HG03565 (cell line): Measurements from ENCODE around the gene MRTFA.
"Not testable (repeated sequence)": the region's sequence is repeated elsewhere in the genome, so short reads cannot be mapped to it uniquely, and the experiment has no call there.

Experiments
- ATAC-seq: cut with Tn5 transposase; IDR thresholded peaks from one replicate; pipeline ENCODE4 v1.9.1; 2021; ENCODE audit warnings: mild to moderate bottlenecking, moderate library complexity; ENCODE audit not compliant: unreplicated experiment

Gene MRTFA

DNA sequence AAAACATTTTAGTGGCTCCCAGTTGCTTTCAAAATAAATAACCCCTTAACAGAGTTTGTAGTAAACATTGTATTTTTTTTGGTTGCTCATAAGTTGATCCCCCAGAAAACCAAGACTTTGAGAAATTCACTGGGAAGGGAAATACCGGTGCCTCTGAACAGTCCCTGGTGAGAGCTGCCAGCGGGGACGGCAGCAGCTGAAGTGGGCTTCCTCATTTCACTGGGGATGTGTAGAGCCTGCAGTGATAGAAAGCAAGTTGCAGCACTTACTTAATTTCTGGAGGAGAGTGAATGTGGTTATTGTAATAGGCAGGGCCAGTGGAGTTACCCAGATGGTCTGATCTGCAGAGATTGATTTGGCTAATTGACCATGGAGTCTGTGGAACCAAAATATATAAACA, 24.2 kb upstream of the MRTFA start:
- ATAC-seq = no peak

DNA sequence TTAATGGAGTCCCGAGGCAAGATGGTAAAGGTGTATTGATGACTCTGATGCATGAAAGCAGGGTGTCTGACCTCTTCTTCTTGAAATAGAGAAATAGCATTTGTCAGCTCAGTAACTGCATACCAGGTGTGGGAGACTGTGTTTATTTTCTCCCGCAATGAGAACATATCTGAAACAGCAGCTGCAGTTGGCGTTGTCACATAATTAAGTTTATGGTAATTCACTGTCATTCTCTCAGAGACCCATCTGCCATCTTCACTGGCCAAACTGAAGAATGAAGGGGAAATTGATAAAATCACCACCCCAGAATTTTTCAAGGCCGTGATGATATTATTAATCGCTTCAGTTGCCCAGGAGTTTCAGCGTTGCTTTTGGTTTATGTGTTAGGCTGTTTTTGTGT, 22.6 kb upstream of the MRTFA start:
- no peak for ATAC-seq

DNA sequence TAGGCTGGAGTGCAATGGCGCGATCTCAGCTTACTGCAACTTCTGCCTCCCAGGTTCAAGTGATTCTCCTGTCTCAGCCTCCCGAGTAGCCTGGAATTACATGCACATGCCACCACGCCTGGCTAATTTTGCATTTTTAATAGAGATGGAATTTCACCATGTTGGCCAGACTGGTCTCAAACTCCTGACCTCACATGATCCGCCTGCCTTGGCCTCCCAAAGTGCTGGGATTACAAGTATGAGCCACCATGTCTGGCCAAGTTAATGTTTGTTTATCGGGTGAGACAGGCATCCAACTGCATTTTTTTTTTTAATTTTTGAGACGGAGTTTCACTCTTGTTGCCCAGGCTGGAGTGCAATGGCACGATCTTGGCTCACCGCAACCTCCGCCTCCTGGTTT, 20.1 kb upstream of the MRTFA start:
- not testable (repeated sequence) for ATAC-seq

DNA sequence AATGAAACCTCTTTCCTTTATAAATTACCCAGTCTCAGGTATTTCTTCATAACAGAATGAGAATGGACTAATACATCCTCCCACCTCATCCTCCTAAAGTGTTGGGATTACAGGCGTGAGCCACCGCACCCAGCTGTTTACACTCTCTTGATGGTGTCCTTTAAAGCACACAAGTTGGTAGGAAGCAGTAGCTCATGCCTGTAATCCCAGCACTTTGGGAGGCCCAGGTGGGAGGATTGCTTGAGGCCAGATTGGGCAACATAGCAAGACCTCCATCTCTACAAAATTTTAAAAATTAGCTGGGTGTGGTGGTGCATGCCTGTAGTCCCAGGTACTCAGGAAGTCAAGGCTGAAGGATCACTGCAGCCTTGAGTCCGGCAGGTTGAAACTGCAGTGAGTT, 19.4 kb upstream of the MRTFA start:
- ATAC-seq = not testable (repeated sequence)

DNA sequence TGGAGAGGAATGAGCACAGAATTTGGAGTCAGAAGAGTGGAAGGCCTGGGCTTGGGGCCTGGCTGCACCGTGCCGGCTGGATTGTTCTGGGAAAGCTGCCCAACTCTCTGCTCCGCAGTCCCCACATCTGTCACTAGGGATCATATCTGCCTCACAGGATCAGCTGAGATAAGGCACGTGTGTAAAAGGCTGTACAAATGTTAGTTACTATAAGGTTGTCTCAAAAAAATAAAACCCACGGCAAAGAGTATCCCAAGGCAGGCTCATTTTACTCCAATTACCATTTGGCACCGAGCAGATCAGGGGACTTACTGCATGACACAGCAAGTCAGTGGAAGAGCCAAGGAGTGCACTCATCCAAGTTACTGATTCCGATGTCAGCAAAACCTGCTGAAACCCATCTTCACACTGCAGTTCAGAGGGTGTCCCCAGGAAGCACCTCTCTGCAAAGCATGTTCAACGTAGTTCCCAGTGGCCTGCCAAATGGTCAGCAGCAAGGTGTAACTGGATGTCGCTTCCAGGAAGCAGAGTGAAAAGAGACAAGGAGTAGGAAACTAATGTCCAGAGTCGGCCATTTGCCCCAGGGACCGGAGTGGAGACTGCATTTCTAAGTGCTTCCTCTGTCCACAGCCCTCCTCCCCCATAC, 18.1 kb upstream of the MRTFA start:
- ATAC-seq = no peak

DNA sequence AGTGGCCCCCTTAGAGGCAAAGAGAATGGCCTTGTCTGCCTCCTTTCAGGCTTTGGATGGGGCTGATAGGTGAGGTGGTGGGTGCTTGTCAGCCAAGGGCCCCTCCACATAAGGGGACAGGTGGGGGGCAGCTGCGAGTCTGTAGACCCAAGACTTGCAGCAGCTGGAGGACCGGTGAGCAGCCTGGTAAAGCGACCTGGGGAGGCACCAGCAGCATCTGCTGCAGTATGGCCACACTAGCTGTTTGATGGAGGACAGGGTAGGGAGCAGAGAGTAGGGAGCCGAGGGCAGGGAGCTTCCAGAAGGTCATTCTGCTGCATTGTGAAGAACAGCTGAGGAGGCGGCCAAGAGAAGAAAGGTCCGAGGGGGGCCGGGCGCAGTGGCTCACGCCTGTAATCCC, 16.8 kb upstream of the MRTFA start:
- no peak for ATAC-seq

DNA sequence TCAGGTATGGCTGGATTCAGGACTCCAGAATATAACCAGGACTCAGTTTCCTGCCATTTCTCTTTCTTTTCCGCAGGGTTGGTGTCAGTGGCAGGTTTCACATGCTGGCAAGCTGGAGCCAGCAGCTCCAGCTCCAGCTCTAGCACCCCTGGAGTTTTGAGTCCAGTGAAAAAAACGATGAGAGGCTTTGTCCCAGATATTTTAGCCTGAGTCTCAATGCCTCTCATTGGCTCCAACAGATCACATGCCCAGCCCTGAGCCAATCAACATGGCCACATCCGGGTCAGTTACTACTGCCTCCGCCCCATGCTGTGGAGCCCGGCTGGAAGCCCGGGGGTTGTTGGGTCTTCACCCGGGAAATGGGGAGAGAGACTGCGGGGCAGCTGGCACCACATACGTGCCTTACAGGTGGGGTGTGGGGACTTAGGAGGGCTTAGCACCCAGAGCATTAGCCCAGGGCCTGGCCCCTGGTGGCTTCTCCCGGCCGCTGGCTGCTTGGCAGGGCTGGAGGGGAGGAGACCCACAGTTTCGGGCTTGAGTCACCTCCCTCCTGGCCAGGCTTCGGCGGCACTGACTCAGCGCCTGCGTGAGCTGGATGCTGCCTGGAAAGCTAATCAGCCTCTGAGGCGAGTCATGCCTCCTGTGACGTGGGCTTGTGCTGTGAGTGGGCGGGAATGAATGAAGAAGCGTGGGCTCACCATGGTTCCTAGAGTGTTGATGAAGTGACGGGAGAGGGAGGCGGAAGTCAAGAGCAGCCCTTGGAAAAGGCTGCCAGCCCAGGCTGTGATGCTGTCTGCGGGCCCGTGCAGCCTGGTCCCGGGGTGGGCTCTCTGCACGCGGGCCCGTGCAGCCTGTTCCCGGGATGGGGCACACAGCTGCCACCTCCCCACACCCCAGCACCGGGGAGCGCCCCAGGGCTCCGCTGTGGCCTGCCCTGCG, 15.3 kb upstream of the MRTFA start:
- peak; percentile 62 for ATAC-seq

DNA sequence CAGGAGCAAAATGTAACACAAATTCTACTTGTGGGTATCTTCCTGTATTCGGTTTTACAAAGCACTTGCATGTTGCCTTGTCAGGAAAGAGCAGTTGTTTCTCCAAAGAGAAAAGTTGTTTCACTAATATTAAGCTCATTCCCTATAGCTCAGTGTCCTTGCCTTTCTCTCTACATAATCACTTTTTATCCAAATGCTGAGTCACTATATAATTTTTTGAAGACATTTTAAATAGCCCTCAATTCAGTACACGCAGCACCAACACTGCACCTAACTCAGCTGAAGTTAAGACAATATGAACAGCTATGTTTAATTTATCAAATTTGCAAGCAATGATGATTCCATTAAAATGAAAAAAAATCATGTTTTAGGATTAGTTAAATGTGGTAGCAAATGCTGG, 14.5 kb upstream of the MRTFA start:
- no peak for ATAC-seq

DNA sequence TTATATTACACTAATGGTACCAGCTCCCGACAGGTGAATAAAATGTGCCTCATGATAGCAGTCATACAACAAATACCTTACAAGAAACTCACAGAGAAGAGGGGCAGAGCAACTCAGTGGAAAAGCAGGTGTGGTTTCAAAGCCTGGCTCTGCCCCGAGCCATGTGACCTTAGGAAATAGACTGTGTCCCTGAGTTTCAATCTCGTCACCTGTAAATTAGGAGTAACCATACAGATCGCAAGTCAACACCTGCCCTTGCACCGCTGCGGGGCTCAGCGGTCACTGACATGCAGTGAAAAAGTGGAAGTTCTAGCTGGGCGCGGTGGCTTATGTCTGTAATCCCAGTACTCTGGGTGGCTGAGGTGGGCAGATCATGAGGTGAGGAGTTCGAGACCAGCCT, 11.9 kb upstream of the MRTFA start:
- no peak for ATAC-seq

DNA sequence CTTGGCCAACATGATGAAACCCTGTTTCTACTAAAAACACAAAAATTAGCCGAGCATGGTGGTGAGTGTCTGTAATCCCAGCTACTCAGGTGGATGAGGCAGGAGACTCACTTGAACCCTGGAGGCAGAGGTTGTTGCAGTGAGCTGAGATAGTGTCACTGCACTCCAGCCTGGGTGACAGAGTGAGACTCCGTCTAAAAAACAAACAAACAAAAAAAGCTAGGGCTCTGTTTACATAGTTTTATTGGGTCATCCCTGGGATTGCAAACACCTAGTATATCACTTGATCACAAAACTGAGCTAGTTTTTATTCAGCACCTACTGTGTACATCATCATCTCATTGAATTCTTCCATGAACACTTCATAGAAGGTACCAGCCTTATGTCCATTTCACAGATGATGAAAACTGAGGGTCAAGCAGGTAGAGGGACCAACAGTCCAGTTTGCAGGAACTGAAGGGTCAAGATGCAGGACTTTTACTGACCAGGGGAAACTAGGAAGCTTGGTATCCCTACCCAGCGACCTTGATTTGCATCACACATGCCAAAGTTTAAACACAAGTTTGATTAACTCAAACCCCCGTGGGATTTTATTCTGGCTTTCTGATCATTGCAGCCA, 9.2 kb upstream of the MRTFA start:
- ATAC-seq = no peak

DNA sequence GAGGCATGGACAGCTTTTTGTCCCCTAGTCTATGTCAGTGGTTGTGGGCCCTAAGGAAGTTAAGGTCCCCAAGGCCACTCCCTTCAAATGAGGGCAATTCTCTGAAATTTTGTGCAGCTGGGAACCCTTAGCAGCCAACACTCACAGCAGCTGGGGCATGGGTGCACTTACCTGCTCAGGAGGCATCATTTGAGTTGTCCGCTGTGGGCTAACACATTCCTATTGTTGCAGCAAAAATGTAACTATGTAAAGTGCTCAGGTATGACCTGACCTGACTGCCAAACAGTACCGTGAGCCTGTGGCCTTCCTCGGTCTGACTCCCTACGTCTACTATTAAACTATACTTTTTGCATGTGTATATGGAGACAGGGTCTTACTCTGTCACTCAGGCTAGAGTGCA, 5.8 kb upstream of the MRTFA start:
- ATAC-seq = no peak

DNA sequence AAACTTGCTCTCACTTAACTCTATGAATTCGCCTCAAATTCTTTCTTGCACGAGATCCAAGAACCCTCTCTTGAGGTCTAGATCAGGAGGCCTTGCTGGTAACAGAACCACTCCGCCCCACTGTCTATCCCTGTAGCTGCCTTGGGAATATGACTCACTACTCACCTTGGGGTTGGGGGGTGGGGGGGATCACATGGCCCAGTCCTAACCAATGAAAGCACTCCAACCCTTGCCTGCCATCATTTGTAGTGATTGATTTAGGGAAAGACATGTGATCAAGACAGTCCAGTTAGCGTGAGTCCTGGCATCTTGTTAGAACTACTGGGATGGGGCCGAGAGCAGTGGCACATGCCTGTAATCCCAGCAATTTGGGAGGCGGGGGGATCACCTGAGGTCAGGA, 4.8 kb upstream of the MRTFA start:
- no peak for ATAC-seq

DNA sequence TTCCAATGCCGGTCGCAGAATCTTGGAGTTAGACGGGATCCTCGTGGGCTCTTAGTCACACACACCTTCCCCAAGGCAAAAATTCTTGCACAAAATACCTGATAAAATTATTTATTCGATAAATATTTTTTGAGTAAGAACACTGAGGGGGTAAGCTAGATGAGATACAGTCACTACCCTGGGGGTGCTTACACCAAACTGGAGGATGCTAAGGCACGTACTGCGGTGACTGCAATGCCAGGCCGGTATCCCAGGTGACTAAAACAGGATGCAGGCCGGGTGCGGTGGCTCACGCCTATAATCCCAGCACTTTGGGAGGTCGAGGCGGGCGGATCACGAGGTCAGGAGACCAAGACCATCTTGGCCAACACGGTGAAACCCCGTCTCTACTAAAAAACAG, 1.7 kb upstream of the MRTFA start:
- ATAC-seq = no peak

DNA sequence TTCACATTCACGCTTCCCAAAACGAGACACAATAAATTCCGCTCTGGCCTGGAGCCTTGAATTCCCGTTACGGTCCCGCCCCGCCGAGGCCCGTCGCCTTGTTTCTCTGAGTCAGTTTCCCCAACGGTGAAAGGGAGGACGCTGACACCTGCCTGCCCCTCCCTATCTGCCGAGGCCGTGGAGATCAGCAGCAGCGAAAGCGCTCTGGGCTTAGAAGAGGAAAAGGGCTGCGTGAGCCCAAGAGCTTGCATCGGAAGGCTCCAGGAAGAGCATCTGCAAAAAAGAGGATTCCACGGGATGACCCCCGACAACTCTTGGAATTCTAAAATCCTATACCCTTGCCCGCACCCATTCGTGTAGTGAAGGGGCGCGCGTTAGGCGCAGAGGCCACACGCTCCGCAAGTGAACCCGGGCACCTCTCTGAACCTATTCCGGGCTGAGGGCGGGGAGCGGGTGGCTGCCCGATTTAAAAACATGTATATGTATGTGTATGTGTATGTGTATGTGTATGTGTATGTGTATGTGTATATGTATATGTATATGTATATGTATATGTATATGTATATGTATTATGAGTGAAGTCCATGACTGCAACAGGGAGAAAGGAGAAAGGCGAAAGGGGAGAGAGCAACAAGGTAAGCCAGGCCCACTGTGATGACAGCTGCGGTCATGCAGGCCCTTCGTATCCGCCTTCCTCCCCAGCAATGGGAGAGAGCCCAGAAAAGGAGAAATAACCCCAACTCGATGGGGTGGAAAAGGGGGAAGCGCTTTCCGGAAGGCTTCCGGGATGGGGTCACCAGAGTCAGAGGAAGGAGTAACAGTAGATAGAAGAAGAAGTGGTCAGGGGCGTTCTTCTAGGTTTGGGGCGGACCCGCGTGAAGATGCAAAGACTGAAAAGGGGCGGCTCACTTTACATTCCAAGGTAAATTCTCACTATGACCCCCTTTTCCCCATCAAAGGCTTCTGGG, 948 bp upstream of the MRTFA start:
- no peak for ATAC-seq

DNA sequence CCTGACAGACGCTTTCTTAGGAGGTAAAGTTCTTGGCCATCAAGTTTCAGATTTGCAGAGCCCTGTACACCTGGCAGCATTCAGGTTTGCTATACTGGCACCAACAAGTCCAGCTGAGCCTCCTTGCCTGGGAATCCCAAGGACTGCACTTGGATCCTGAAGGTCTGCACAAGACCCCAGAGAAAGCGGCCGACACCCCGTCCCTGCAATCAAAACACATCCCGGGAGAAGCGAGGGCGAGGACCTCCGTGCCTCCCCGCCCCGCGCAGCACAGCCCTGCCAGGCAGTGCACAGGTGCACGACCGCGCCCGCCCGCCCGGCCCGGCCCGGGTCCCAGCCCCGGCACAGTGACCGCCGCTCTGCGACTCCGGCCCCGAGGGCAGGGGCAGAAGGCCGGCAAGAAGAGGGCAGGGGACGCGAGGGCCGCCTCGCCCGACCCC, 559 bp downstream of the MRTFA start:
- no peak for ATAC-seq

DNA sequence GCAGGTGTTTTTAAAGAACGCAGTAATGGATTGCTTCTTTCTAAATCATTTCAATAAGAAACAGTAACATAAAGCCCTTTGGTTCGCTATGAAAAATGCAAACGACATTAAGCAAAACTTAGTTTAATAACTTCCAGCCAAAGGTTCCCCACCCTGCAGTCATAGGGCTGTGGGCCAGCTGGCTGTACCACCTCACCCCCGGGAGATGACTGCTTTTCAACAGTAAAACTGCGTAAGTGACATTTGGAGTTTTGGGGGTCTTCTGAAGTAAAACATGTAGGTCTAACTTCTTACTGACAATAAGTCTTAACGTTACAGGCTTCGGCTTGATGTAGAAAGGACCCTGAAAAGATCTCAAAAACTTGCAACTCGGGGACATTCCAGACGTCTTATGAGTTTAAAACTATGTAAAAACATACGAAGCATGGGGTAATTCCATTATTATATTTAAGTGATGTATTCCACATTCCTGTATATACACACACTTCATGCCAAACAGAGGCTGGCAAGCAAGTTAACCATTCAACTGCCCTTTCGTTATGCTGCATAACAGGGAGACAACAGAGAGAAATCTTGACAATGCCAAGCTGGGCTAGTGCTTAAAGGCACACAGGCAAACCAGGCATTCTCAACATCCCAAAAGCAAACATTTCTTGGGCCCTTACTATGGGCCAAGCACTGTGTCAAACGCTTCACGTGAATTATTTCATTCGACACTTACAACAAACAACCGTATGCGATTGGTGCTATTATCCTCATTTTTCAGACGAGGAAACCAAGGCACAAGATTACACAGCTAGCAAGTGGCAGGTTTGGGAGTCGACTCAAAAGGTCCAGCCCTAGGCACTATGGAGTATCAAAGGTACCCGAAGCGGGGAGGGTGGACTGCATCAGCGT, 1.2 kb downstream of the MRTFA start:
- ATAC-seq = no peak

DNA sequence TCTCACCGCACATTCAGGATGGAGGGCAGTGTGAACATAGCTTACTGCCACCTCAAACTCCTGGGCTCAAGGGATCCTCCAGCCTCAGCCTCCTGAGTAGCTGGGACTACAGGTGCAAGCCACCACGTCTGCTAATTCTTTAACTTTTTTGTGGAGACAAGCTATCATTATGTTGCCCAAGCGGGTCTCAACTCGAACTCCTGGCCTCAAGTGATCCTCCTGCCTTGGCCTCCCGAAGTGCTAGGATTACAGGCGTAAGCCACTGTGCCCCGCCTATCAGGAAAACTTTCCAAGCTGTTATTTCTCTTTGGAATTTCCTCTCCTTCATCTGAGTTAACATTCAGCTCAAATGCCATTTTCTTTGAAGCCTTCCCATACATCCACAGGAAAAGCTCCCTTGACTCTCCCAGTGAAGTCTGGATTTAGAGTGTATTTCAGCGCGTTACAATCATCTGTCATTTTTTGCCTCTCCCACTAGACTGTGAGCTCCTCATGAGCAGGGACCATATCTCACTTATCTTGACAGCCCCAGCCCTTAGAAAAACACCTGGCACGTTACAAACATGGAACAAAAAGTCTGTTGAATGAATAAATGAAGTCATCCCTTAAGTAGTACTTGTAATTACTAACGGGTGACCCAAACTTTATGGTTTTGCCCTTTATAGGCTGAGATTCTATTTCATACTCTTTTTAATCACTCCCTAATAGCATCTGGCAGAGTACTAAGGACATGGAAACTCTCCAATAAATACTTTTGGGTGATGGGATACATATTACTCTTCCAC, 2.2 kb downstream of the MRTFA start:
- no peak for ATAC-seq

DNA sequence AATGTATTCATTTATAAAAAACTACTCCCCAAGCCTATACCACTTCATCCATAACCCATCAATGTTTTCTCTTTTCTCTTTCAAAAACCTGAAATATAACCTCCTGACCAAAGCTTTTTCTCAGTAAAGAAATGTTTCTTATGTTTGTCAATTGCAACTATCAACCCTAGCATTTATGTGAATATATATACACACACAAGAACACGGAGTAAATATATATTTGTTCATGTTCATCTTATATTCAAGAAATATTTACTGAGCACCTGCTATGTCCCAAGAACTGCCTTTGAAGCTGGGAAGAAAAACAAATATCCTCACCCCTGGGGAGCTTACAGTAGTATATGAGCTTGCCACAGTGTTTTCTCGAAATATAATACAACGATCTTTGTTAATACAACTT, 3.5 kb downstream of the MRTFA start:
- no peak for ATAC-seq

DNA sequence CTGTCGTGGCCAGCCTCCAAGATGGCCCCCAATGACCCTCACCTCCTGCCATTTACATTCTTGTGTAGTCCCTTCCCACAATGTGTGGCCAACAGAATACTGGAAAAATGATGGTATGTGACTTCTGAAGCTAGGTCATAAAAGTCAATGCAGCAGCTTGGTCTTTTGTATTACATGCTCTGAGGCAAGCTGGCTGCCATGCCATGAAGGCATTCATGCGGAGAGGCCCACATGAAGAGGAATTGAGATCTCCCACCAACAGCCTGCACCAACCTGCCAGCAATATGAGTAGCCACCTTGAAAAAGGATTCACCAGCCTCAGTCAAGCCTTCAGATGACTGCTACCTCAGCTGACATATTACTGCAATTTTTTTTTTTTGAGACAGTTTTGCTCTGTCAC, 4.6 kb downstream of the MRTFA start:
- no peak for ATAC-seq
